DOHH2 (cell line): ENCODE results near the gene ZRANB3.

Experiments
- EZH2phosphoT487 ChIP-seq: fragments of 200-600 bp; sonication (generic); IDR thresholded peaks from 2 replicates; pipeline ENCODE4 v1.6.1; 2017; ENCODE audit warnings: borderline replicate concordance, mild to moderate bottlenecking, antibody characterized with exemption, low read length, moderate library complexity, mixed read lengths
- TF ChIP-seq, protein P1 (sequence below): fragments of 200-600 bp; sonication (generic); IDR thresholded peaks from one replicate; pipeline ENCODE4 v1.5.1; 2014; ENCODE audit warnings: antibody characterized with exemption, mild to moderate bottlenecking, low read depth, low read length; ENCODE audit not compliant: poor library complexity, severe bottlenecking

GRCh38 chr2:135311268-135311667 lies 219.8 kb downstream of the ZRANB3 start:
- TF ChIP-seq, protein P1, sequence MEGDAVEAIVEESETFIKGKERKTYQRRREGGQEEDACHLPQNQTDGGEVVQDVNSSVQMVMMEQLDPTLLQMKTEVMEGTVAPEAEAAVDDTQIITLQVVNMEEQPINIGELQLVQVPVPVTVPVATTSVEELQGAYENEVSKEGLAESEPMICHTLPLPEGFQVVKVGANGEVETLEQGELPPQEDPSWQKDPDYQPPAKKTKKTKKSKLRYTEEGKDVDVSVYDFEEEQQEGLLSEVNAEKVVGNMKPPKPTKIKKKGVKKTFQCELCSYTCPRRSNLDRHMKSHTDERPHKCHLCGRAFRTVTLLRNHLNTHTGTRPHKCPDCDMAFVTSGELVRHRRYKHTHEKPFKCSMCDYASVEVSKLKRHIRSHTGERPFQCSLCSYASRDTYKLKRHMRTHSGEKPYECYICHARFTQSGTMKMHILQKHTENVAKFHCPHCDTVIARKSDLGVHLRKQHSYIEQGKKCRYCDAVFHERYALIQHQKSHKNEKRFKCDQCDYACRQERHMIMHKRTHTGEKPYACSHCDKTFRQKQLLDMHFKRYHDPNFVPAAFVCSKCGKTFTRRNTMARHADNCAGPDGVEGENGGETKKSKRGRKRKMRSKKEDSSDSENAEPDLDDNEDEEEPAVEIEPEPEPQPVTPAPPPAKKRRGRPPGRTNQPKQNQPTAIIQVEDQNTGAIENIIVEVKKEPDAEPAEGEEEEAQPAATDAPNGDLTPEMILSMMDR = no peak
- no peak for TF ChIP-seq EZH2phosphoT487
